PC-9 (cell line): ENCODE results near the gene SLC25A45.

Source experiments
- EZH2 ChIP-seq: fragments of 200-600 bp; sonication (generic); IDR thresholded peaks from 2 replicates; pipeline ENCODE4 v1.8.0; 2017; ENCODE audit warnings: antibody characterized with exemption, low read depth
- TF ChIP-seq, protein P1 (sequence below): fragments of 200-600 bp; sonication (generic); conservative IDR thresholded peaks from 2 replicates; pipeline ENCODE4 v1.6.1; 2017; ENCODE audit warnings: mixed run types, antibody characterized with exemption, mild to moderate bottlenecking, moderate library complexity

GRCh38 chr11:65354265-65355012 is 28.0 kb downstream of the SLC25A45 start, which contains the start of gene TIGD3:
- TF ChIP-seq, protein P1, sequence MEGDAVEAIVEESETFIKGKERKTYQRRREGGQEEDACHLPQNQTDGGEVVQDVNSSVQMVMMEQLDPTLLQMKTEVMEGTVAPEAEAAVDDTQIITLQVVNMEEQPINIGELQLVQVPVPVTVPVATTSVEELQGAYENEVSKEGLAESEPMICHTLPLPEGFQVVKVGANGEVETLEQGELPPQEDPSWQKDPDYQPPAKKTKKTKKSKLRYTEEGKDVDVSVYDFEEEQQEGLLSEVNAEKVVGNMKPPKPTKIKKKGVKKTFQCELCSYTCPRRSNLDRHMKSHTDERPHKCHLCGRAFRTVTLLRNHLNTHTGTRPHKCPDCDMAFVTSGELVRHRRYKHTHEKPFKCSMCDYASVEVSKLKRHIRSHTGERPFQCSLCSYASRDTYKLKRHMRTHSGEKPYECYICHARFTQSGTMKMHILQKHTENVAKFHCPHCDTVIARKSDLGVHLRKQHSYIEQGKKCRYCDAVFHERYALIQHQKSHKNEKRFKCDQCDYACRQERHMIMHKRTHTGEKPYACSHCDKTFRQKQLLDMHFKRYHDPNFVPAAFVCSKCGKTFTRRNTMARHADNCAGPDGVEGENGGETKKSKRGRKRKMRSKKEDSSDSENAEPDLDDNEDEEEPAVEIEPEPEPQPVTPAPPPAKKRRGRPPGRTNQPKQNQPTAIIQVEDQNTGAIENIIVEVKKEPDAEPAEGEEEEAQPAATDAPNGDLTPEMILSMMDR: no peak
- TF ChIP-seq EZH2: no peak
